A549 (cell line): Measurements from ENCODE around the gene IZUMO2.
"Not testable (repeated sequence)": the region's sequence is repeated elsewhere in the genome, so short reads cannot be mapped to it uniquely, and the experiment has no call there.

Source experiments
- CBX8 ChIP-seq: fragments of 200-600 bp; sonication (generic); IDR thresholded peaks from 2 replicates; pipeline ENCODE4 v1.6.1; 2016
- CHD2 ChIP-seq: fragments of 150-350 bp; IDR thresholded peaks from 2 replicates; pipeline ENCODE4 v1.6.1; 2014; ENCODE audit warnings: low read length; ENCODE audit not compliant: partially characterized antibody
- EP300 ChIP-seq, 2 experiments: fragments of >200 bp; sonication (Bioruptor Twin); formaldehyde crosslinking; IDR thresholded peaks; 2 replicates in 1 of 2; 3 replicates in 1 of 2; pipeline ENCODE4 v1.6.1; 2016 to 2017
- ESRRA ChIP-seq: fragments of 150-350 bp; IDR thresholded peaks from 2 replicates; pipeline ENCODE4 v1.6.1; 2014; ENCODE audit warnings: mild to moderate bottlenecking, low read length, borderline replicate concordance
- HDAC2 ChIP-seq: fragments of 200-600 bp; sonication (generic); IDR thresholded peaks from 2 replicates; pipeline ENCODE4 v1.6.1; 2016
- JUN ChIP-seq, 2 experiments: fragments of >200 bp; sonication (Bioruptor Twin); formaldehyde crosslinking; IDR thresholded peaks; 2 replicates in 1 of 2; 3 replicates in 1 of 2; pipeline ENCODE4 v1.6.1; 2016 to 2017
- JUNB ChIP-seq: fragments of >200 bp; sonication (Bioruptor Twin); formaldehyde crosslinking; IDR thresholded peaks from 2 replicates; pipeline ENCODE4 v1.6.1; 2016
- POLR2A ChIP-seq: IDR thresholded peaks from 2 replicates; pipeline ENCODE4 v1.6.1; 2012; ENCODE audit warnings: mild to moderate bottlenecking, low read length
- POLR2AphosphoS2 ChIP-seq: conservative IDR thresholded peaks from 2 replicates; pipeline ENCODE4 v1.6.1; 2012; ENCODE audit warnings: low read length, improper control_type of control experiment, inconsistent platforms
- RFX5 ChIP-seq: fragments of 450-650 bp; IDR thresholded peaks from 2 replicates; pipeline ENCODE4 v1.7.1; 2014; ENCODE audit warnings: antibody characterized with exemption, mild to moderate bottlenecking, moderate library complexity
- SMC3 ChIP-seq: fragments of >200 bp; sonication (Bioruptor Twin); formaldehyde crosslinking; IDR thresholded peaks from 3 replicates; pipeline ENCODE4 v1.6.1; 2018; ENCODE audit warnings: inconsistent platforms
- TF ChIP-seq, protein P1 (sequence below): fragments of >200 bp; sonication (Bioruptor Twin); formaldehyde crosslinking; IDR thresholded peaks from 3 replicates; pipeline ENCODE4 v1.5.1; 2016
- TF ChIP-seq, protein P2 (sequence below): IDR thresholded peaks from 2 replicates; pipeline ENCODE4 v1.6.1; 2012

DNA sequence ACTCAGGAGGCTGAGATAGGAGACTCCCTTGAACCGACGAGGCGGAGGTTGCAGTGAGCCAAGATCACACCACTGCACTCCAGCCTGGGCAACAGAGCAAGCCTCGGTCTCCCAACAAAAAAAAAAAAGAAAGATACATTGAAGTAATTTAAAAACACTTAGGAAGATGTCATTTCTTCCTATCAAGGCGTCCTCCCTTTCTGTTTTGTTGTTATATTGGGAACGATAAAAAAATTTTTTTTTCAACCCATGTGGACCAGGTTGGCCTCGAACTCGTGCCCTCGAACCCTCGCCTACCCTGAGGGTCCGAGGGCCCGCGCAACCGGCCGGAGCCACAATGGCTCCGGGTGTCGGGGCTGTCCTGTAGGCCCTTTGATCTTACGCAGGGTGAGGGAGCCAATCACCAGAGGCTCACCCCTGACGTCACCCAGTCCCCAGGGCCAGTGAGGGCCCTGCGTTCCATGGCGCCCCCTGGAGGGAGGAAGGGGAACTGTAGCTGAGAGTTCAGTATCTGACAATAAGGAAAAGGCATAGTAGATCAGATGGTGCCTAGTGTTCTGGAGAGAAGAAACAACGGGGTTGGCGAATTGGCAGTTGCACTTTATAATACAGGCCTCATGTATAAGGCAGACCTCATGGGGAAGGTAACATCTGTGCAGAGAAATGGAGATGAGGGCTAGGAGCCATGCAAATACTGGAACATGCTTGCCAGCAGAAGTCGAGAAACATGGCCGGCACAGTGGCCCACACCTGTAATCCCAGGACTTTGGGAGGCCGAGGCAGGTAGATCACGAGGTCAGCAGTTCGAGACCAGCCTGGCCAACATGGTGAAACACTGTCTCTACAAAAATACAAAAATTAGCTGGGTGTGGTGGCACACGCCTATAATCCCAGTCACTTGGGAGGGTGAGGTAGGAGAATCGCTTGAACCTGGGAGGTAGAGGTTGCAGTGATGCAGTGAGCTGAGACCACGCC lies 29.3 kb downstream of the IZUMO2 start:
- TF ChIP-seq, protein P1, sequence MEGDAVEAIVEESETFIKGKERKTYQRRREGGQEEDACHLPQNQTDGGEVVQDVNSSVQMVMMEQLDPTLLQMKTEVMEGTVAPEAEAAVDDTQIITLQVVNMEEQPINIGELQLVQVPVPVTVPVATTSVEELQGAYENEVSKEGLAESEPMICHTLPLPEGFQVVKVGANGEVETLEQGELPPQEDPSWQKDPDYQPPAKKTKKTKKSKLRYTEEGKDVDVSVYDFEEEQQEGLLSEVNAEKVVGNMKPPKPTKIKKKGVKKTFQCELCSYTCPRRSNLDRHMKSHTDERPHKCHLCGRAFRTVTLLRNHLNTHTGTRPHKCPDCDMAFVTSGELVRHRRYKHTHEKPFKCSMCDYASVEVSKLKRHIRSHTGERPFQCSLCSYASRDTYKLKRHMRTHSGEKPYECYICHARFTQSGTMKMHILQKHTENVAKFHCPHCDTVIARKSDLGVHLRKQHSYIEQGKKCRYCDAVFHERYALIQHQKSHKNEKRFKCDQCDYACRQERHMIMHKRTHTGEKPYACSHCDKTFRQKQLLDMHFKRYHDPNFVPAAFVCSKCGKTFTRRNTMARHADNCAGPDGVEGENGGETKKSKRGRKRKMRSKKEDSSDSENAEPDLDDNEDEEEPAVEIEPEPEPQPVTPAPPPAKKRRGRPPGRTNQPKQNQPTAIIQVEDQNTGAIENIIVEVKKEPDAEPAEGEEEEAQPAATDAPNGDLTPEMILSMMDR: not testable (repeated sequence)
- TF ChIP-seq EP300 (IDR thresholded peaks at IDR 0.05); RFX5; CHD2; HDAC2; POLR2A; POLR2AphosphoS2; SMC3; JUNB; CBX8; JUN (IDR thresholded peaks at IDR 0.05); ESRRA: not testable (repeated sequence)
- TF ChIP-seq, protein P2, sequence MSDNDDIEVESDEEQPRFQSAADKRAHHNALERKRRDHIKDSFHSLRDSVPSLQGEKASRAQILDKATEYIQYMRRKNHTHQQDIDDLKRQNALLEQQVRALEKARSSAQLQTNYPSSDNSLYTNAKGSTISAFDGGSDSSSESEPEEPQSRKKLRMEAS: not testable (repeated sequence)
